Body of pancreas (tissue), 4 donors: ENCODE results near the gene ANKRD44. TPM values are rescaled to one million over a fixed set of nuclear protein-coding genes. Genes with fewer than 3 reads are reported as not detected.

ENCODE experiments used
- ATAC-seq: fragments of 150-250 bp; one replicate; pipeline ENCODE4 v1.9.1; 2016
- DNase-seq, 4 donors: peaks; one replicate each; pipeline ENCODE4 v3.0.0-alpha.2; 2019
- H3K27ac ChIP-seq, 4 donors: fragments of 200-600 bp; sonication (generic); 1 replicate in 3 of 4; 2 replicates in 1 of 4; pipeline versions ENCODE4 v1.5.1 to v1.6.1; 2016 to 2019; ENCODE audit warnings: mild to moderate bottlenecking in 1 of 4, mixed read lengths in 1 of 4, moderate library complexity in 1 of 4
- H3K27me3 ChIP-seq, 2 donors: fragments of 200-600 bp; sonication (generic); one replicate each; pipeline ENCODE4 v1.6.0; 2016; ENCODE audit warnings: mild to moderate bottlenecking in 1 of 2
- H3K36me3 ChIP-seq, 2 donors: fragments of 200-600 bp; sonication (generic); replicated peaks in 1 of 2; 2 replicates each; pipeline ENCODE4 v1.5.1; 2016; ENCODE audit warnings: low read depth in 2 of 2; ENCODE audit not compliant: insufficient read depth in 1 of 2
- H3K4me1 ChIP-seq: fragments of 200-600 bp; sonication (generic); one replicate; pipeline ENCODE4 v1.6.0; 2016
- H3K4me3 ChIP-seq, 2 donors: fragments of 200-600 bp; sonication (generic); 1 replicate in 1 of 2; 2 replicates in 1 of 2; pipeline ENCODE4 v1.5.1; 2016 to 2019
- H3K9me3 ChIP-seq, 3 donors: fragments of 200-600 bp; sonication (generic); 1 replicate in 2 of 3; 2 replicates in 1 of 3; pipeline ENCODE4 v1.5.1; 2016
- POLR2A ChIP-seq, 3 donors: fragments of 450-650 bp; IDR thresholded peaks; one replicate each; pipeline ENCODE4 v1.6.1; 2016; ENCODE audit warnings: antibody characterized with exemption in 3 of 3, mild to moderate bottlenecking in 2 of 3
- WGBS, 2 donors: methylation state at CpG; one replicate each; pipeline ENCODE4 v1.1.5; 2017; 5-methylcytosine and 5-hydroxymethylcytosine counted together
- intact Hi-C: fragments of 100-400 bp; cut with DNase I; formaldehyde crosslinking; loops from one replicate; pipeline ENCODE4 v1.15.1; 2023
- total RNA-seq, 2 donors: library from RNA; depleted of rRNA; stranded (reverse); fragments of >200 nt; gene quantifications; one replicate each; pipeline ENCODE4 v1.1.0, GENCODE V29; 2016
- TF ChIP-seq, protein P1 (sequence below), 7 experiments: fragments of 450-650 bp in 4 of 7; fragments of 200-600 bp in 3 of 7; sonication (generic) in 3 of 7; IDR thresholded peaks; one replicate each; pipeline ENCODE4 v1.5.1; 2016 to 2019; ENCODE audit warnings: antibody characterized with exemption in 7 of 7

The ANKRD44 gene
- total RNA-seq, 2 donors from 2014 or later = 12.2 TPM

- Histone ChIP-seq H3K4me3 (no peak overlapping the region), H3K4me1 (no peaks in the 10 kb centered on the region), H3K27ac (no peak overlapping the region), H3K9me3 (no peaks in the 10 kb centered on the region), H3K27me3 (no peaks in the 10 kb centered on the region), H3K36me3 (no peaks in the 10 kb centered on the region)
- 85 to 90% methylated on average over 3 of the region's 3 CpGs for WGBS, 2 donors
- intact Hi-C loops = no loop called here
- no peak for TF ChIP-seq POLR2A (IDR thresholded peaks at IDR 0.05)
- TF ChIP-seq, protein P1, sequence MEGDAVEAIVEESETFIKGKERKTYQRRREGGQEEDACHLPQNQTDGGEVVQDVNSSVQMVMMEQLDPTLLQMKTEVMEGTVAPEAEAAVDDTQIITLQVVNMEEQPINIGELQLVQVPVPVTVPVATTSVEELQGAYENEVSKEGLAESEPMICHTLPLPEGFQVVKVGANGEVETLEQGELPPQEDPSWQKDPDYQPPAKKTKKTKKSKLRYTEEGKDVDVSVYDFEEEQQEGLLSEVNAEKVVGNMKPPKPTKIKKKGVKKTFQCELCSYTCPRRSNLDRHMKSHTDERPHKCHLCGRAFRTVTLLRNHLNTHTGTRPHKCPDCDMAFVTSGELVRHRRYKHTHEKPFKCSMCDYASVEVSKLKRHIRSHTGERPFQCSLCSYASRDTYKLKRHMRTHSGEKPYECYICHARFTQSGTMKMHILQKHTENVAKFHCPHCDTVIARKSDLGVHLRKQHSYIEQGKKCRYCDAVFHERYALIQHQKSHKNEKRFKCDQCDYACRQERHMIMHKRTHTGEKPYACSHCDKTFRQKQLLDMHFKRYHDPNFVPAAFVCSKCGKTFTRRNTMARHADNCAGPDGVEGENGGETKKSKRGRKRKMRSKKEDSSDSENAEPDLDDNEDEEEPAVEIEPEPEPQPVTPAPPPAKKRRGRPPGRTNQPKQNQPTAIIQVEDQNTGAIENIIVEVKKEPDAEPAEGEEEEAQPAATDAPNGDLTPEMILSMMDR (IDR thresholded peaks at IDR 0.05) = no peak
- ATAC-seq = no peak
- DNase-seq = no peak
Observed at GRCh38 chr2:197249381-197250083, 61.0 kb downstream of the ANKRD44 start.

GRCh38 chr2:197248623-197249022 lies 62.0 kb downstream of the ANKRD44 start:
- Histone ChIP-seq H3K36me3 (no peaks in the 10 kb centered on the region), H3K4me3 (no peak overlapping the region), H3K27me3 (no peaks in the 10 kb centered on the region), H3K27ac (no peak overlapping the region), H3K4me1 (no peaks in the 10 kb centered on the region), H3K9me3 (no peaks in the 10 kb centered on the region)
- DNase-seq (peak in 1 of 4 donors; percentile 33), ATAC-seq (no peak)
- 76 to 87% methylated on average over 3 of the region's 3 CpGs for WGBS, 2 donors
- no peak for TF ChIP-seq POLR2A (IDR thresholded peaks at IDR 0.05)
- TF ChIP-seq, protein P1 (IDR thresholded peaks at IDR 0.05) = no peak
- intact Hi-C loops = no loop called here

- Histone ChIP-seq H3K4me3 (no peak overlapping the region), H3K9me3 (no peaks in the 10 kb centered on the region), H3K27me3 (no peaks in the 10 kb centered on the region), H3K4me1 (no peaks in the 10 kb centered on the region), H3K36me3 (no peaks in the 10 kb centered on the region), H3K27ac (no peak overlapping the region)
- DNase-seq (no peak), ATAC-seq (no peak)
- intact Hi-C loops = no loop called here
- WGBS, 2 donors = 74 to 82% methylated on average over 4 of the region's 4 CpGs
- no peak for TF ChIP-seq POLR2A (IDR thresholded peaks at IDR 0.05)
- TF ChIP-seq, protein P1 (IDR thresholded peaks at IDR 0.05) = no peak
Observed at GRCh38 chr2:197248001-197248401, 62.6 kb downstream of the ANKRD44 start.

DNA sequence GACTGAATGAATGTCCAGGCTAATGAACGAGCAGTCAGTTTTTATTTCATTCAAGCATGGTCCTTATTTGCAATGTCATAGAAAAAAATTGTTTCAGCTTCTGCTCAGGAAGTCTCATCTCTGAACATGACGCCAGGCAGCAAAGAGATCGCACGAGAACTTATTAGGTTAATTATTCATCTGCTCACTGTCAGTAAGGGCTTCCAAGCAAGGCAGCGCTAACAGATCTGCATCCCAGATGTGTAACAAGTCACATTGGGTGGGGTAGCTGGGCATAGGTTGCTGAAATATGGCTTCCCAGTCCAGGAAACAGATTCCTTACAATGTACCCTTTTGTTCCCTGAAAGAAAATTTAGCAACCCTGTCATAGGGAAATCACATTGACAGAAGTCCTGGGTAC lies 63.5 kb downstream of the ANKRD44 start:
- TF ChIP-seq, protein P1 (IDR thresholded peaks at IDR 0.05) = no peak
- no peak for TF ChIP-seq POLR2A (IDR thresholded peaks at IDR 0.05)
- no peak overlapping the region for H3K4me3 ChIP-seq
- ATAC-seq = no peak

More for the DNA sequence above, 63.5 kb downstream of the ANKRD44 start:
- intact Hi-C loops = no loop called here
- no peaks in the 10 kb centered on the region for H3K36me3 ChIP-seq
- H3K27me3 ChIP-seq = no peaks in the 10 kb centered on the region
- WGBS, 2 donors = 82 to 87% methylated on average over 5 of the region's 5 CpGs
- no peak for DNase-seq
- H3K4me1 ChIP-seq = no peaks in the 10 kb centered on the region
- no peaks in the 10 kb centered on the region for H3K9me3 ChIP-seq
- H3K27ac ChIP-seq = no peak overlapping the region
